MCF 10A (cell line): ENCODE data around the gene PPM1A. TPM values are rescaled to one million over a fixed set of nuclear protein-coding genes. Genes with fewer than 3 reads are reported as not detected.
"Not testable (repeated sequence)": the region's sequence is repeated elsewhere in the genome, so short reads cannot be mapped to it uniquely, and the experiment has no call there.

ENCODE experiments used
- BruUV-seq: library from RNA; stranded (reverse); fragments of 400-500 nt; replicated peaks from 2 replicates; lab custom pipeline; 2021; lab: Mats Ljungman, UMichigan
- CTCF ChIA-PET: fragments of 300-600 bp; sonication (Branson Sonifier 250); formaldehyde crosslinking; extraction: SDS; loops from one replicate; lab custom pipeline; 2021; ENCODE audit warnings: antibody characterized with exemption, inconsistent platforms; lab: Yijun Ruan, JAX
- POLR2A ChIA-PET: fragments of 300-600, 350-650 bp; sonication (Branson Sonifier 250); formaldehyde crosslinking; extraction: SDS; loops from one replicate; lab custom pipeline; 2020; ENCODE audit warnings: antibody characterized with exemption, inconsistent platforms; lab: Yijun Ruan, JAX
- DNase-seq: peaks from one replicate; pipeline ENCODE4 v3.0.0-alpha.2; 2018; ENCODE audit not compliant: unreplicated experiment
- H3K27ac Mint-ChIP-seq: one replicate; pipeline ENCODE4 v1.8.0; 2022; ENCODE audit warnings: mild to moderate bottlenecking, low read depth, mixed read lengths; ENCODE audit not compliant: unreplicated experiment
- H3K27me3 Mint-ChIP-seq: one replicate; pipeline ENCODE4 v1.8.0; 2022; ENCODE audit warnings: mixed read lengths; ENCODE audit not compliant: insufficient read depth, unreplicated experiment
- H3K36me3 Mint-ChIP-seq: one replicate; pipeline ENCODE4 v1.8.0; 2022; ENCODE audit warnings: mild to moderate bottlenecking, moderate library complexity, mixed read lengths; ENCODE audit not compliant: insufficient read depth, unreplicated experiment
- H3K4me1 Mint-ChIP-seq: one replicate; pipeline ENCODE4 v1.8.0; 2022; ENCODE audit warnings: mixed read lengths; ENCODE audit not compliant: insufficient read depth, unreplicated experiment
- H3K4me3 Mint-ChIP-seq: one replicate; pipeline ENCODE4 v1.8.0; 2022; ENCODE audit warnings: mild to moderate bottlenecking, moderate library complexity, mixed read lengths; ENCODE audit not compliant: unreplicated experiment
- H3K9me3 Mint-ChIP-seq: one replicate; pipeline ENCODE4 v1.8.0; 2022; ENCODE audit warnings: mixed read lengths; ENCODE audit not compliant: unreplicated experiment
- intact Hi-C: fragments of 100-400 bp; cut with micrococcal nuclease; formaldehyde crosslinking; loops from 2 replicates; pipeline ENCODE4 v1.14.1; 2022
- total RNA-seq: library from RNA; stranded (reverse); gene quantifications from 2 replicates; pipeline ENCODE4 v1.2.3, GENCODE V29; 2022
- TF ChIP-seq, protein P1 (sequence below): fragments of 200-600 bp; IDR thresholded peaks from one replicate; pipeline ENCODE4 v1.8.0; 2022; ENCODE audit warnings: antibody characterized with exemption, mild to moderate bottlenecking; ENCODE audit not compliant: unreplicated experiment

Gene PPM1A
- total RNA-seq, 1 experiment from 2014 or later, result 50.4 TPM

DNA sequence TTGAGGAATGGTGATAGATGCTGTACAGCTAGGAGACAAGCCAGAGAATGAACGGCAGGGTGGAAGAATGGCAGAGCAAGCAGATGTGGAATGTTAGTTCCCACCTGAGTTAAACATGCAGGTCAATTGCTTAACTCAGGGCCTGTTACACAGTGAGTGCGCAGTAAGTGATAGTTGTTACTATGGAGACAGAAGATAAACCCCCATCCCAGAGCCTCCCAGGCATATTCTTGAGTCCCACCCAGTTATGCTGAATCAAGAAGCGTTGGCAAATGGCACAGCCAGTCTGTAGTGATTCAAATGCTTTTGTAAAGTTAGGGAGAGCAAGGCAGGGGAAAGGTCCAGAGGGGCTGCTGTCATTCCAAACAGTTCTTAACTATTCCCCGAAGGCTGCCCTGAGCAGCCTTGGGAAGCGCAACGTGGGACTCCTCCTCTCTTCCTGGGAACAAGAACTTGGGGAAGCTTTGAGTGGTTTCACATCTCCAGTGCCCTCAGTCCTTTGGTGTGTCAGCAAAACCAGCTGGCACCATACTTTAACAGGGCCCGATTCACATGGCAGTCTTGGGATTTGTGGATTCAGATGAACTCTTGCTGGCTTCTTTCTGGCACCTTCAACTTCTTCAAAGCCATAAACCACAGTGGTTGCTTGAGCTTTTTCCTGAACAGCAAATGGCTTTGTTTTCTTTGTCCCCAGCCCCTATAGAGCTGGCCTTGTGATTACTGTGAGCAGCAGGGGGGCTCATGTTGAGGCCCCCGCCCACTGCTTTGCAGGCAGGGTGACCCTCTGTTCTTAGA lies 66.4 kb downstream of the PPM1A start:
- intact Hi-C loops, result no loop called here
- Mint-ChIP-seq H3K27ac (no peak overlapping the region), H3K27me3 (no peaks in the 10 kb centered on the region), H3K9me3 (no peaks in the 10 kb centered on the region), H3K4me1 (no peaks in the 10 kb centered on the region), H3K4me3 (no peak overlapping the region), H3K36me3 (no peaks in the 10 kb centered on the region)
- DNase-seq, result no peak
- TF ChIP-seq, protein P1, sequence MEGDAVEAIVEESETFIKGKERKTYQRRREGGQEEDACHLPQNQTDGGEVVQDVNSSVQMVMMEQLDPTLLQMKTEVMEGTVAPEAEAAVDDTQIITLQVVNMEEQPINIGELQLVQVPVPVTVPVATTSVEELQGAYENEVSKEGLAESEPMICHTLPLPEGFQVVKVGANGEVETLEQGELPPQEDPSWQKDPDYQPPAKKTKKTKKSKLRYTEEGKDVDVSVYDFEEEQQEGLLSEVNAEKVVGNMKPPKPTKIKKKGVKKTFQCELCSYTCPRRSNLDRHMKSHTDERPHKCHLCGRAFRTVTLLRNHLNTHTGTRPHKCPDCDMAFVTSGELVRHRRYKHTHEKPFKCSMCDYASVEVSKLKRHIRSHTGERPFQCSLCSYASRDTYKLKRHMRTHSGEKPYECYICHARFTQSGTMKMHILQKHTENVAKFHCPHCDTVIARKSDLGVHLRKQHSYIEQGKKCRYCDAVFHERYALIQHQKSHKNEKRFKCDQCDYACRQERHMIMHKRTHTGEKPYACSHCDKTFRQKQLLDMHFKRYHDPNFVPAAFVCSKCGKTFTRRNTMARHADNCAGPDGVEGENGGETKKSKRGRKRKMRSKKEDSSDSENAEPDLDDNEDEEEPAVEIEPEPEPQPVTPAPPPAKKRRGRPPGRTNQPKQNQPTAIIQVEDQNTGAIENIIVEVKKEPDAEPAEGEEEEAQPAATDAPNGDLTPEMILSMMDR, result no peak
- POLR2A ChIA-PET, result interaction anchor here (0.9 to 1.6 kb wide), 2 partner anchors 9 to 11 kb away, joined by 3 read pairs; no protein-coding TSS in a partner anchor
- no TSS peak for BruUV-seq
- CTCF ChIA-PET, result interaction anchor here (0.6 to 1.7 kb wide), 3 partner anchors 17 to 113 kb away, joined by 3 to 5 read pairs (median 3); no protein-coding TSS in a partner anchor

DNA sequence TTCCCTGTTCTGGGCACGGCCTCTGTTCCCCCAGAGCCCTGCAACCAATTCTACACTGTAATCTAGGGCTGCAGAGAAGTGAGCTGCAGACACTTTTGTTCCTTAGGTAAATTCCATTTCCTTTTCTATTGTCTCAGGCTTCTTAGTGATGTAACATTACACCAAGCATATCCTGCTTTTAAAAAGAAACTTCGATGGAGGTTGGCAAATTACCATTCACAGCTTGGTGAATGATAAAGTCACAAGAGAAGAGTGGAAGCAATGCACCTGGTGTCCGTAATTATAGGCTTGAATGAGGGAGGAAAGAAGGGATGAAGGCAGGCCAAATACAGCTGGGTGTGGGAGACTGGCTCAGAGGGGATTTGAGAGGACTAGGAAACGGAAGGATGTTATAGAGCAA lies 68.6 kb downstream of the PPM1A start:
- intact Hi-C loops, result no loop called here
- CTCF ChIA-PET, result no interaction called here
- no peak for DNase-seq
- no peaks in the 10 kb centered on the region for H3K4me1 Mint-ChIP-seq
- no peaks in the 10 kb centered on the region for H3K36me3 Mint-ChIP-seq
- TF ChIP-seq, protein P1, result no peak
- no peaks in the 10 kb centered on the region for H3K27me3 Mint-ChIP-seq
- no TSS peak for BruUV-seq
- H3K9me3 Mint-ChIP-seq, result no peaks in the 10 kb centered on the region
- POLR2A ChIA-PET, result no interaction called here
- no peak overlapping the region for H3K4me3 Mint-ChIP-seq
- no peak overlapping the region for H3K27ac Mint-ChIP-seq

DNA sequence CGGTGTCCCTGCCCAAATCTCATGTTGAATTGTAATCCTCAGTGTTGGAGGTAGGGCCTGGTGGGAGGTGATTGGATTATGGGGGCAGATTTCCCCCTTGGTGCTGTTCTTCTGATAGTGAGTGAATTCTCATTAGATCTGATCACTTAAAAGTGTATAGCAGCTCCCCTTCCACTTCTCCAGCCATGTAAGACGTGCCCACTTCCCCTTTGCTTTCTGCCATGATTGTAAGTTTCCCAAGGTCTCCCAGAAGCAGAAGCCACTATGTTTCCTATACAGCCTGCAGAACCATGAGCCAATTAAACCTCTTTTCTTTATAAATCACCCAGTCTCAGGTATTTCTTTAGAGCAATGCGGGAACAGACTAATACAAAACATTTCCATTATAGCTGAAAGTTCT lies 71.8 kb downstream of the PPM1A start:
- intact Hi-C loops, POLR2A ChIA-PET, H3K27ac Mint-ChIP-seq, DNase-seq, H3K9me3 Mint-ChIP-seq, H3K4me3 Mint-ChIP-seq, BruUV-seq, H3K4me1 Mint-ChIP-seq, H3K36me3 Mint-ChIP-seq: not testable (repeated sequence)
- CTCF ChIA-PET, result interaction anchor here (0.7 to 1.3 kb wide), 2 partner anchors 11 to 505 kb away, joined by 4 read pairs; no protein-coding TSS in a partner anchor
- H3K27me3 Mint-ChIP-seq, result peaks cover 10% of the 10 kb centered on the region

DNA sequence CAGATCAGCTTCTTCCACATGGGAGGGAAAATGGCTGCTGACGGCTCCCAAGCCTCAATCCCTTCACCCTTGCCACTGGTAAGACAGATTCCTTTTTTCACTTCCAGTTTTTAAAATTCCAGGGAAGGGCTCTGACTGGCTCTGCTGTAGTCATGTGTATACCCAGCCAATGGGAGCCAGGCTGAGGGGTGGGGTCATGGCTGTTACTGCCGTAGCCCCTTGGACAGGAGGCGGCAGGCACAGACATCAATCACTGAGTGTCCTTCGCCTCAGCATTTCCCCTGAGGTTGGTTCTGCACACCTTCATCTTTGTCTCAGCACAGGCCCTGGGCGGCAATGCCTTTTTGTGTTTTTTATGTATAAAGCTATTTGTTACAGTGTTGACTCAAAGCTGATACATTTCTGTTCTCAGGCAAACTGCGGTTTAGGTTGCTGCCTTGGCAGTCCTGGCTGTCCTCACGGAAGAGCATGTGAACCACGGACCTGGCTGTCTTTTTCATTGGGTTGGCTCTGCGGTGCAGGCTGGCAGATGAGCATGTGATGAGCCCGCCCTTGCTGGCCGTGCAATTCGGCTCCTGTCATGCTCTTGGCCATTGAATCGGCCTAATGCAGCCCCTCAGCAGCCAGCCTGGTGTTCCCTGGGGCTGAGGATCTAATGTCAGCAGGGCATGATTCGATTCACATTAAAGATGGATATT lies 74.3 kb downstream of the PPM1A start:
- BruUV-seq, result no TSS peak
- Mint-ChIP-seq H3K4me1 (peaks cover 5% of the 10 kb centered on the region), H3K9me3 (no peaks in the 10 kb centered on the region), H3K4me3 (no peak overlapping the region), H3K36me3 (no peaks in the 10 kb centered on the region), H3K27ac (no peak overlapping the region), H3K27me3 (peaks cover 17% of the 10 kb centered on the region)
- TF ChIP-seq, protein P1, result no peak
- intact Hi-C loops, result no loop called here
- no peak for DNase-seq
- CTCF ChIA-PET, result interaction anchor here (0.7 kb wide), 1 partner anchor 20 kb away, joined by 3 read pairs; no protein-coding TSS in a partner anchor
- POLR2A ChIA-PET, result no interaction called here
